Activated CD4-positive, CD25-positive, alpha-beta regulatory T cell treated with anti-CD3 and anti-CD28 coated beads, Interleukin-2, amount 50 U/mL, for 24 hours (primary cell): ENCODE results near the gene SUFU.

Source experiments
- ATAC-seq, 2 donors: fragments of 150-1000 bp; cut with Tn5 transposase; one replicate each; pipeline ENCODE4 v1.10.0; 2021; ENCODE audit warnings: mild to moderate bottlenecking in 1 of 2, moderate library complexity in 1 of 2

The SUFU gene

GRCh38 chr10:102641880-102642735, 138.3 kb downstream of the SUFU start:
- peak; percentile 73 to 75 for ATAC-seq

DNA sequence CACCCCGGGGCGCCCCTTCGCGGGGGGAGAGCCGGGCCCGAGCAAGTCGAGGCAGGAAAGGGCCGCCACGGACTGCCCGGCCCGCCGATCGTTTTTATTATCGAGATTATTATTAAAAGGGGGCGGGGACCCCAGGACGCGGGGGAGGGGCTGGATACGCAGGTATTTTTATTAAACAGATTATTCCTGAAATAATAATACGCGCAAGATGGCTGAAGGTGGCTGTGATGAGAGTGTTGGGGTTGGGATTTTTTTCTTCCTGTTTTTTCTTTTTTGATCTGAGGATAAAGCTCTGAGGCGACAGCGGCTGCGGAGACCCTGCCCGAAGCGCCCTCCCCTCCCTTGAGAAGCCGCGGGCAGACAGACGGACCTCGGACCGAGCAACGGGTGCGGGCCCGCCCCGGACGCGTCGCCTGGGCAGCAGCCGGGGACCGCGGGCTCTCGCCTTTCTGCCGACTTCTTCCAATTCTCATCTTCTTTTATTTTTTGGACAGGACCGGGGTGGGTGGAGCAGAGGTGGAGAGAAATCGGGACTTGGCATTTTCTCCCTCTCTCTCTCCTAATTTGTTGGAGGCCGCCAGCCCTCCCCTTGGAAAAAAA, 139.1 kb downstream of the SUFU start:
- ATAC-seq = no peak

- ATAC-seq = no peak
Observed at GRCh38 chr10:102643336-102644065, 139.7 kb downstream of the SUFU start.

GRCh38 chr10:102644066-102644645, 140.4 kb downstream of the SUFU start, which contains the start of gene TRIM8:
Gene TRIM8 (plus strand): TSS chr10:102644479. CDS start chr10:102644618, 139 bp downstream.
- no peak for ATAC-seq

DNA sequence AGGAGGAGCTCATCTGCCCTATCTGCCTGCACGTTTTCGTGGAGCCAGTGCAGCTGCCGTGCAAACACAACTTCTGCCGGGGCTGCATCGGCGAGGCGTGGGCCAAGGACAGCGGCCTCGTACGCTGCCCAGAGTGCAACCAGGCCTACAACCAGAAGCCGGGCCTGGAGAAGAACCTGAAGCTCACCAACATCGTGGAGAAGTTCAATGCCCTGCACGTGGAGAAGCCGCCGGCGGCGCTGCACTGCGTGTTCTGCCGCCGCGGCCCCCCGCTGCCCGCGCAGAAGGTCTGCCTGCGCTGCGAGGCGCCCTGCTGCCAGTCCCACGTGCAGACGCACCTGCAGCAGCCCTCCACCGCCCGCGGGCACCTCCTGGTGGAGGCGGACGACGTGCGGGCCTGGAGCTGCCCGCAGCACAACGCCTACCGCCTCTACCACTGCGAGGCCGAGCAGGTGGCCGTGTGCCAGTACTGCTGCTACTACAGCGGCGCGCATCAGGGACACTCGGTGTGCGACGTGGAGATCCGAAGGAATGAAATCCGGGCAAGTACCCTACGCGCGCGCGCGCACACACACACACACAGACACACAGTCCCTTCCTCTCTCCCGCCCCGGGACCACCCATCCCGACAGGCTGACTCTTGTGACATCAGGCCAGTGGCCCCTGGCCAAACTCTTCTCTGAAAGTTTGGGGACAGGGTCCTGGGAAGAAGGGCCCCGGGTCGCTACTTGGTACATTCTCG, 141.0 kb downstream of the SUFU start:
- ATAC-seq = peak; percentile 35 to 39

DNA sequence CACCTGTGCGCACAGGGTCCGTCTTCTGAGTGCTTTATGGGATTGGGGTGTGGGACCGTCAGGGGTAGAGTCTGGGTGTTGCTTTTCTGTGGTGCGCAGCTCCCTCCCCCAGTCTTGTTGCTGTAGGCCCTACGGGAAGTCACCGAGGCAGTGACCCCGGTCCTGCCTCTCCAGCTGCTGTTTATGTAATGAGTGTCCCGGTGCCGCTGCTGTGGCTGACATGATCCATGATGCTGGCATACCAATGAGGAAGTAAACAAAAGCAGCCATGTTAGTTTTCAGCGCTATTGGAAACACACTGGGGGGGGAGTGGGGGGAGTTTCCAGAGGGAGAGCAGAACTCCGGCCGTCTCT, 141.6 kb downstream of the SUFU start:
- ATAC-seq = no peak

DNA sequence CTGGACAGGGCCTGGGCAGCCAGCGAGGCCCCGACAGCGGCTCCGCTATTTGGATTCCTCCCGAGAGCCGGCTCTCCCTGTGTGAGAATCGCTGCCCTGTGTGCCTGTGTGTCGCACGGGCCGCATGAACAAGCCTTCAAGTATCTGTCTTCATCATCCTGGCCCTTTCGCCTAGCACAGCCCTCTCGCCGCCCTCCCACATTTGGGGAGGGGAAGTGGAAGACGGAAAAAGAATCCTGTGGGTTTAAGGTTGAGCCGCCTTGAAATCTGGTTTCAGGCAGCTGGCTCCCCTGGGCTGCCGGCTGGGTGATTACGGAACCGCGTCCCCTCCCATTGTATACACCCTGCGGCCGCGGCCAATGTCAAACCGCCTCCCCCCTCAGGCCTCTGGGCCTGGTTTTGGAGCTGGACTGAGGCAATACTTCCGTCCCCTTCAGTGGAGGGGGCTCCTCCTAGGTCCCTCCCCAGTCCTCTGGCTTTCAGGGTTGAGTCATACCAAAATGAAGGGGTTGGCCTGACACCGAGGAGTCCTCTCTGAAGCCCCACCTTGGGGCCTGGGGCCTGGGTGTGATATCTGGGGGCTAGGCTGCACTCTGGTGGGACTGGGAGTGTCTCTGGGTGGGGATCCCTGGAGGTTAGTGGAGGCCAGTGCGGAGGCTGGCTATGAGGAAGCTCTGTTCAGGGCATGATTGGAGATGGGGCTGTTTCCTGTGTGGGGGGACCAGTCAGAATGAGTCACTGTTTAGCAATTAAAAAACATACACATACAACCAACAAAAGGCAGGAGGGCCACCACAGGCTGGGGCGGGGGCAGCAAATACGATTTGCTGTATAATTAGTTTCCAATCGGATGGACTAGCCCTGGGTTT, 142.2 kb downstream of the SUFU start:
- ATAC-seq = peak; percentile 53 to 54

DNA sequence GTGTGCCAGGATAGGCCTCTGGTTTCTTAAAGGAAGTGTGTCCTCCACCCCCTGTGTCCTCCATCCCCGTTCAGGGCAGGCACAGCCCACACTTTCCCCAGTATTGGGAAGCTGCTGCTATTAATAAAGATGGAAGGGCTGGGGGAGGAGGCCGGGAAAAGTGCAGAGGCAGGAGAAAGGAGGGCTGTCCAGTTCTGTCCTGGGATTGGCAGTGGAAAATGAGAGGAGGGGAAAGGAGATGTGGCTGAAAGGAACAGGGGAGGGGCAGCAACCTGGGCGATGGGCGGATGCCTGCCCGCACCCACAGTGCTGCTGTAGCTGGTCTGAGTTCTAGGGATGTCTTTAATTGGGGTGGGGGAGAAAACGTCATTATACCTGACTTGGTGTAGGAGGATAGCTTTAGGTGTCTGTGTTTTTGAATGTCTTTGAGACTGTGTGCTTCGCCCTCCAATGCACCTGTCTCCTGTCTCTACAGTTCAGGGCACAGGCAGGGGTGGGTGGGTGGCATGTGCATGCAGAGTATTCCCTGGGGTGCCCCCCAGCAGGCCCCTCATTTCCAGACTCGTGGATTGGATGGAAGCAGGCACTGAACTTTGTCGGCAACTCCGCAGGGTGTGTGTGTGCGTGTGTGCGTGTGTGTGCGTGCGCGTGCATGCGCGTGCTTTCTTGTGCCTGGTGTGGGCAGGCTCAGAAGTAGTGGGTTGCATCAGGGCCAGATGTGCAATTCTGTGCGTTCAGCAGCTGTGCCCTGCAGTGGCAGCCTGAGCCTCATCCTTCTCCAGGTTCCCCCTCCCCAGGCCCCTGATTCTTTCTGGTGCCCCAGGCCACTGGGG, 143.1 kb downstream of the SUFU start:
- no peak for ATAC-seq

DNA sequence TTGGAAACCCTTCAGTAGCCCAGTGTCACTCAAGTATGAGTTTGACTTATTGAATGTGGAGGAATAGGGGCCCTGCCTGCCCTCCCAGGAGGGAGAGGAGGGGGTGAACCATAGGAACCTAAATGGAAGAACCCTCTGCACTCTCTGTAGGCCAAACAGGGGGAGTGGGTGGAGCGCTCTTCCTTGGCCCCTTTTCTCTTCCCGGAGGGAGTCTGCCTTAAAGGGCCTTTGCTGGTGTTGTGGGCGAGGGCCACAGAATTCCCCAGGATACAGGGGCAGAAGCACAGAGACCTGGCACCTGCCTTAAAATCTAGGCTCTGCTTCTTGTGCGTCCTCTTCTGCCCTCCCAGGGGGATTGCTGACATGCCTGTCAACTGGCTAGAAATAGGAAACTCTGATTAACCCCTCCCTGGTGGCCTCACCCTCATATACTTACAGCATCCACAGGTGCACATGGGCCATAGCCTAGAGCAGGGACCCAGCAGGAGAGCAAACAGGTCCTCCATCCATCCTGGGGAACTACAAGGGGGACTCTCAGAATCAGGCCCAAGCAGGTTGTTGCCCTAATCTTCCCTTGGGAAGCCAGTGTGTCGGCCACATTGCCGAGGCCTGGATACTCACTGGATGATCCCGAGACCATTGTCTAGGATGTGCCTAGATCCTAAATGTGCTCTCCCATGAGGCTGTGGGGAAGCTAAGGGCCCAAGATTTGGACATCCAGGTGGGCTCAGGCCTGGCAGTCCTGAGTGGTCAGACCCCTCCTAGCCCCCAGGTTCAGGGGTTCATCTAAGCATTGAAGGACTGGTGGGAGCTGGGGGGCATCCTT, 143.9 kb downstream of the SUFU start:
- no peak for ATAC-seq

- no peak for ATAC-seq
Observed at GRCh38 chr10:102648269-102648888, 144.6 kb downstream of the SUFU start.

- no peak for ATAC-seq
Observed at GRCh38 chr10:102648889-102649796, 145.4 kb downstream of the SUFU start.

GRCh38 chr10:102649797-102650654, 146.3 kb downstream of the SUFU start:
- ATAC-seq = no peak

DNA sequence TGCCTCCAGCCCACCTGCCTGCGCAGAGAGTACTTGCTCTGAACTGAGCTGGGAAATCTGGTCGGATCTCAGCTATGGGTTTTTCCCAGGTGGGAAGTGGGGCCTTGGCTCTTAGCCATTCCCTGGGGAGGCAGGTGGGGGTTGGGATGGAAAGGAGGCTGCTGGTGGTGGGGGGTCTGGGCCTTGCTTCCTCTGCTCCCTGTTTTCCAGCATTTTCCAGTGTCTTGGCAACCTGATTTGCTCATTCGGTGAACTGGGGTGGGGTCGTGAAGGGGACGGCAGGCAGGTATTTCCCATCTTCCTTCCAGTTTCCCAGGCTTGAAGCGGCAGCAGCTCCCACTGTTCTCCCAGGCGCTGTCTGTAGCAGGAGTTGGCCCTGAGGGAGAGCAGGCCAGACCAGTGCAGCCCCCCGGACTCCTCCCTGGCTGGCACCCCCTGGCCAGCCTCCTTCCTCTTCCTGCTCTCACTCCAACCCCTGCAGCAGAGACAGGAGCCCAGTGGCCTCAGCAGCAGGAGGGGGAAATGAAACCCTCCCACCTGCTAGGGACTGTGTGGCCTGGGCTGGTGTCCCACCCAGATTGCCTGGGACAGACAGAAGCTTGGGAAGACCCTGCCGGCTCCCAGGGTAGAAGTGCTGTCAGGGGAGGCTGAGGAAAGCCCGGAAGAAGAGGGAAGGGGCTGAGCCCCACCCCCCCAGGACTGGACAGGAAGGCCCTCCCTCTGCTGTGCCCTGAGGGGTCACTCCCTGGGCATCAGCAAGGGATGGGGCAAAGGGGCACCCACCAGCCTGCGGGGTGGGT, 147.1 kb downstream of the SUFU start:
- ATAC-seq = no peak

- ATAC-seq = no peak
Observed at GRCh38 chr10:102651455-102652169, 147.8 kb downstream of the SUFU start.

DNA sequence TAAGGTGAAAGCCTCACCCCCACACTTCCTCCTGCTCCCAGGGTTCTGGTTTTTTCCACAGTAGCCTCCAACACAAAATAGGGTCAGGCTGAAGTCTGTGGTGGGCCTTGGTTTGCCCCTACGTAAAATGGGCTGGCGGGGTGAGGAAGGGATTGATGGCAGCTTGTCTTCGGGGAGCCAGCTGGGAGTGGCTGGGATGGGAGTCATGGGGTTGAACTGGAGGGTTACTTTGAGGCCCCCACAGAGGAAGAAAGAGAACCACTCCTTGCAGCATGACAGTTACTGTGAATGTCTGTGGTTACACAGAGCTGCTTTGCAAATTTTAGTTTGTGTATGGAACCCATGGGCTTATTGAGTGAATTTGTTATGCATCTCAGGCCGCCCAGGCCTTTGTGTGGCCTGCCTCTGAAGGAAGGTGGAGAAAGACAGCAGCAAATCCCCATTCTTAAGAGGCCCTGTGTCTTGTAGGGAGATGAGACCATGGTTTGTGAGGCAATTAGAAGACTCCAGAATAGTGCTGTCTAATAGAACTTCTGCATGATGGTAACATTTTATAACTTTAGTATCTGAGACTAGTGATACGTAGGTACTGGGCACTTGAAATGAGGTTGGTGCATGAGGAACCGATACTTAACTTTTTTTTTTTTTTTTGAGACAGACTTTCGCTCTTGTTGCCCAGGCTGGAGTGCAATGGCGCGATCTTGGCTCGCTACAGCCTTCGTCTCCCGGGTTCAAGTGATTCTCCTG, 148.6 kb downstream of the SUFU start:
- ATAC-seq = peak in 1 of 2 donors; percentile 34
